Activated CD4-positive, alpha-beta memory T cell treated with anti-CD3 and anti-CD28 coated beads for 36 hours (primary cell): Measurements from ENCODE around the gene PPID. TPM values are rescaled to one million over a fixed set of nuclear protein-coding genes. Genes with fewer than 3 reads are reported as not detected.

Experiments used
- CTCF ChIA-PET: fragments of 350-600 bp; sonication (Branson Sonifier 250); formaldehyde crosslinking; loops from one replicate; lab custom pipeline; 2021; ENCODE audit warnings: antibody characterized with exemption, inconsistent platforms; lab: Charles Lee
- POLR2A ChIA-PET: fragments of 350-600 bp; sonication (Branson Sonifier 250); formaldehyde crosslinking; loops from one replicate; lab custom pipeline; 2021; ENCODE audit warnings: antibody characterized with exemption; lab: Charles Lee
- DNase-seq: peaks from one replicate; pipeline ENCODE4 v3.0.0-alpha.2; 2020
- H3K27ac Mint-ChIP-seq: one replicate; pipeline ENCODE4 v1.8.0; 2021; ENCODE audit warnings: mixed read lengths
- H3K27me3 Mint-ChIP-seq: one replicate; pipeline ENCODE4 v1.8.0; 2021; ENCODE audit warnings: mixed read lengths
- H3K36me3 Mint-ChIP-seq: one replicate; pipeline ENCODE4 v1.8.0; 2021; ENCODE audit warnings: mixed read lengths
- H3K4me1 Mint-ChIP-seq: one replicate; pipeline ENCODE4 v1.8.0; 2021; ENCODE audit warnings: low read depth, mixed read lengths
- H3K4me3 Mint-ChIP-seq: one replicate; pipeline ENCODE4 v1.8.0; 2021; ENCODE audit warnings: mild to moderate bottlenecking, mixed read lengths
- H3K9me3 Mint-ChIP-seq: one replicate; pipeline ENCODE4 v1.8.0; 2021; ENCODE audit warnings: mixed read lengths
- intact Hi-C: fragments of 100-400 bp; cut with micrococcal nuclease; formaldehyde crosslinking; loops from one replicate; pipeline ENCODE4 v1.15.1; 2023
- total RNA-seq, 2 experiments: library from RNA; stranded (reverse); gene quantifications; one replicate each; pipeline ENCODE4 v1.2.3, GENCODE V29; 2021

PPID gene
- total RNA-seq, 2 experiments from 2014 or later, result 66.4 to 67.2 TPM

DNA sequence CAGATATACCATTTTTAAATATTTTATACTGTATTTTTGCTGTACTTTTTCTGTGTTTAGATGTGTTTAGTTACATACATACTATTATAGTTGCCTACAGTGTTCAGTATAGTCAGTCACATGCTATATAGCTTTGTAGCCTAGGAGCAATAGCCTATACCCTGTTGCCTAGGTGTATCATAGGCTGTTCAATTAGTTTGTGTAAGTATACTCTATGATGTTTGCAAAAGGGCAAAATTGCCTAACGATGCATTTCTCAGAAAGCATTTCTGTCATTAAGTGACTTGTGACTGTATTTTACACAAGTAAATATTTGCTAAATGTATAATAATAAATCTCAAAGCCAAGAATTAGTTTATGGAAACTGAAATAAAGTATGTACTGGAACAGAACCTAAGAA is 41.6 kb downstream of the PPID start:
- Mint-ChIP-seq H3K36me3 (peaks cover 4% of the 10 kb centered on the region), H3K9me3 (no peaks in the 10 kb centered on the region), H3K27ac (no peak overlapping the region), H3K4me1 (no peaks in the 10 kb centered on the region), H3K27me3 (no peaks in the 10 kb centered on the region), H3K4me3 (no peak overlapping the region)
- CTCF ChIA-PET, result no interaction called here
- no peak for DNase-seq
- intact Hi-C loops, result no loop called here
- POLR2A ChIA-PET, result no interaction called here

DNA sequence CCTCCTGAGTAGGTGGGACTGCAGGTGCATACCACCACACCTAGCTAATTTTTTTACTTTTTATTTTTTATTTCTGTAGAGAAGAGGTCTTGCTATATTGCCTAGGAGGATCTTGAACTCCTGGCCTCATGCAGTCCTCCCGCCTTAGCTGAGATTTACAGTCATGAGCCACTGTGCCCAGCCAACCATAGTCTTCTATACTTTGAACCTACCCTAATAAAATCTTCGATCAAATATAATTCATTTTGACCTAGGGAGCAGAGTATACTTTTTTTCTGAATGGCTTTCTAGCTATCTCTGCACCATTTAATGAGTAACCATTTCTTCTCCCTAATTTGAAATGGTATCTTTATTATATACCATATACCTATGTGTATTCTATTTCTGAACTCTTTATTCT is 44.4 kb downstream of the PPID start:
- Mint-ChIP-seq H3K36me3 (peaks cover 4% of the 10 kb centered on the region), H3K9me3 (no peaks in the 10 kb centered on the region), H3K27me3 (no peaks in the 10 kb centered on the region), H3K4me1 (peaks cover under 1% of the 10 kb centered on the region), H3K27ac (no peak overlapping the region), H3K4me3 (no peak overlapping the region)
- ChIA-PET CTCF (interaction anchor here (1.2 kb wide), 1 partner anchor 10 kb away, joined by 3 read pairs; no protein-coding TSS in a partner anchor), POLR2A (no interaction called here)
- intact Hi-C loops, result no loop called here
- no peak for DNase-seq

DNA sequence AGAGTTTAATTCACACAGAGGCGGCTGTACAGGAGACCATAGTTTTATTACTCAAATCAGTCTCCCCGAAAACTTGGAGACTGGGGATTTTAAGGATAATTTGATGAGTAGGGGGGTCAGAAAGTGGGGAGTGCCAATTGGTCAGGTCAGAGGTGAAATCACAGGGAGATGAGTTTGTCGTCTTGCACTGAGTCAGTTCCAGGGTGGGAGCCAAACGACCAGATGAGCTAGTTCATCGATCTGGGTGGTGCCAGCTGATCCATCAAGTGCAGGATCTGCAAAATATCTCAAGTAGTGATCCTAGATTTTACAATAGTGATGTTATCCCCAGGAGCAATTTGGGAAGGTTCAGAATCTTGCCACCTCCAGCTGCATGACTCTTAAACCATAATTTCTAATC is 47.1 kb downstream of the PPID start:
- Mint-ChIP-seq H3K9me3 (no peaks in the 10 kb centered on the region), H3K4me1 (peaks cover 8% of the 10 kb centered on the region), H3K27ac (no peak overlapping the region), H3K4me3 (no peak overlapping the region), H3K27me3 (no peaks in the 10 kb centered on the region), H3K36me3 (peaks cover 4% of the 10 kb centered on the region)
- intact Hi-C loops, result no loop called here
- CTCF ChIA-PET, result no interaction called here
- POLR2A ChIA-PET, result interaction anchor here (0.6 kb wide), 1 partner anchor 455 kb away, joined by 3 read pairs; no protein-coding TSS in a partner anchor
- DNase-seq, result no peak

DNA sequence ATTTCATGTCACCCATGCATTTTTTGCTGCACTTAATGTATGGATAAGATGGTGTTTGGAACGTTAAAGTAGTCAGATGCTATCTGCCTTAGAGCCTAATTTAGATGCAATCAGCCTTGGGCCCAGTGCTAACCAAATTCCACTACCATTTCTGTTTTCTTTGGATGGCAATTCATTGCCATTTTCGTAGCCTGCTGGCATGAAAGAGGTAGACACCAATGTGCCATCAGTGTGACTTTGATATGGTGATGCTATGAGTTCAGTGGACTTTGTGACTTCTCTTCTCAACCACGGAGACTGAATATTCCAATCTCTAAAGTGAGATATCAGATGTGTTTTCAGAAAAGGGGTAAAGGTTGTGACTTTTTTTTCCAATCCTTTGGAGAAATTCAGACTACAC is 49.6 kb downstream of the PPID start:
- H3K4me1 Mint-ChIP-seq, result peaks cover 18% of the 10 kb centered on the region
- no peak overlapping the region for H3K27ac Mint-ChIP-seq
- no peaks in the 10 kb centered on the region for H3K9me3 Mint-ChIP-seq
- DNase-seq, result no peak
- peak overlapping the region; percentile 6 for H3K4me3 Mint-ChIP-seq
- POLR2A ChIA-PET, result no interaction called here
- CTCF ChIA-PET, result no interaction called here
- no peaks in the 10 kb centered on the region for H3K27me3 Mint-ChIP-seq
- H3K36me3 Mint-ChIP-seq, result peaks cover 7% of the 10 kb centered on the region
- intact Hi-C loops, result loop anchor here (2.0 to 5.0 kb wide), 2 partner anchors 153 to 179 kb away; no protein-coding TSS in a partner anchor

DNA sequence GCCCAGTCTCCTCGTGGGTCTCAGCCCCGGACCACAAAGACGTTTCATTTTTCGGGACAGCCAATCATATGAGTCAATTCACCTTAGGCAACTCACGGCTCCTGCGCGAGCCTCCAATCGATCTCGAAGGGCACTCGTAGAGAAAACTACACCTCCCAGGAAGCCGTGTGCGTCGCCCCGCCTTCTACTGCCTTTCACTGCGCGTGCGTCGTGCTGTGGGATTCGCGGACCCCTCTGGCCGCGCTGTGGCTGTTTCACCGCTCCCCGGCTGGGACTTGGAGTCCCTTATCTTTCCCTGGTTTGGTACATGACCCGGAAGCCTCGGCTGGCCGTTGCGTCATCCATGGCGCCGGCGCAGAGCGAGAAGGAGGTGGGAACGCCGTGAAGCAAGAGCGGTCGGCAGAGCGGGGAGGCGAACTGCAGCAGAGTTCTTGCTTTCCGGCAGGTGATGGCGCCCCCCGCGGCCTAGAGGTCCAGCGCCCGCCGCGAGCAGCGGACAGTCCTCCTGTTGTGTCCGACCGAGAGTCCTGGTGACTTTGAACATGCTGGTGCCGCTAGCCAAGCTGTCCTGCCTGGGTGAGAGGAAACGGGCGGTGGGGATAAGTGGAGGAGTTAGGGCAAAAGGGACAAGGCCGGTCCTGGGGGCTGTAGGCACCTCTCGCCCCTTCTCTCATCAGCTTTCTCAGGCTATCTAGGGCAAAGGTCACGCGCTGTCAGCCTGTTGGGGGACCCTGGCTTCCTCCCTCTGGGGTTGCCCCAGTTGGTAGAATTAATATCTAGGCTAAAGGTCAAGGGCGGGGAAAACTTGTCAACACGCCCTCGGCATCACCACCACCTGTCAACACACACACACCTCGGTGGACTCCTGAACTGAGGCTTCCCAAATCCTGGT is 51.0 kb downstream of the PPID start, which contains the start of gene ETFDH:
Gene ETFDH (plus strand): TSS at position 382 of the 892 bp plus-strand sequence. CDS start 161 bp downstream, at position 543.
- H3K27ac Mint-ChIP-seq, result peak within 1 kb of the TSS; percentile 93
- peaks cover 20% of the 10 kb centered on the region for H3K4me1 Mint-ChIP-seq
- H3K27me3 Mint-ChIP-seq, result no peaks in the 10 kb centered on the region
- H3K9me3 Mint-ChIP-seq, result no peaks in the 10 kb centered on the region
- DNase-seq, result peak; percentile 99
- ChIA-PET CTCF (interaction anchor here (1.4 kb wide), 1 partner anchor 43 kb away, joined by 5 read pairs; no protein-coding TSS in a partner anchor), POLR2A (interaction anchor here (1.4 to 2.1 kb wide), 2 partner anchors 51 to 97 kb away, joined by 4 to 8 read pairs; partner anchors contain the start of gene PPID)
- H3K4me3 Mint-ChIP-seq, result peak within 1 kb of the TSS; percentile 99
- H3K36me3 Mint-ChIP-seq, result peaks cover 9% of the 10 kb centered on the region
- intact Hi-C loops, result loop anchor here (1.0 to 5.0 kb wide), 8 partner anchors 51 to 534 kb away; partner anchors contain the start of genes PPID and RAPGEF2

DNA sequence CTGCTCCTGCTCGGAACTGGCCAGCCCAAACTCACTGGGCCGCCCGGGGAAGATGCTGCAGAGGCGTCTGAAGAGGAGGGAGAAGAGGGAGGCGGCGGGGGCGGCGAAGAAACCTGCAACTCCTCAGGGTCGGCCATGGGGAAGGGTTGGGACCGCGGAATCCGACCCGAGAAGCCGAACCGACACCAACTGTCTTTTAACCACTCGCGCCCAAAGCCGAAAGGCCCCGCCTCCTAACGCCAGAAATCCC is 51.6 kb downstream of the PPID start, which contains the start of gene C4orf46:
Gene C4orf46 (minus strand): TSS at position 223 of the 250 bp plus-strand sequence. CDS start 86 bp downstream, at position 137.
- ChIA-PET CTCF (interaction anchor here (1.4 kb wide), 1 partner anchor 44 kb away, joined by 5 read pairs; no protein-coding TSS in a partner anchor), POLR2A (interaction anchor here (1.4 to 2.1 kb wide), 2 partner anchors 52 to 98 kb away, joined by 4 to 8 read pairs; partner anchors contain the start of gene PPID)
- peaks cover 9% of the 10 kb centered on the region for H3K36me3 Mint-ChIP-seq
- DNase-seq, result no peak
- peak within 1 kb of the TSS; percentile 93 for H3K27ac Mint-ChIP-seq
- H3K9me3 Mint-ChIP-seq, result no peaks in the 10 kb centered on the region
- peaks cover 20% of the 10 kb centered on the region for H3K4me1 Mint-ChIP-seq
- H3K4me3 Mint-ChIP-seq, result peak within 1 kb of the TSS; percentile 99
- intact Hi-C loops, result loop anchor here (1.0 to 5.0 kb wide), 4 partner anchors 96 to 503 kb away; no protein-coding TSS in a partner anchor
- no peaks in the 10 kb centered on the region for H3K27me3 Mint-ChIP-seq

DNA sequence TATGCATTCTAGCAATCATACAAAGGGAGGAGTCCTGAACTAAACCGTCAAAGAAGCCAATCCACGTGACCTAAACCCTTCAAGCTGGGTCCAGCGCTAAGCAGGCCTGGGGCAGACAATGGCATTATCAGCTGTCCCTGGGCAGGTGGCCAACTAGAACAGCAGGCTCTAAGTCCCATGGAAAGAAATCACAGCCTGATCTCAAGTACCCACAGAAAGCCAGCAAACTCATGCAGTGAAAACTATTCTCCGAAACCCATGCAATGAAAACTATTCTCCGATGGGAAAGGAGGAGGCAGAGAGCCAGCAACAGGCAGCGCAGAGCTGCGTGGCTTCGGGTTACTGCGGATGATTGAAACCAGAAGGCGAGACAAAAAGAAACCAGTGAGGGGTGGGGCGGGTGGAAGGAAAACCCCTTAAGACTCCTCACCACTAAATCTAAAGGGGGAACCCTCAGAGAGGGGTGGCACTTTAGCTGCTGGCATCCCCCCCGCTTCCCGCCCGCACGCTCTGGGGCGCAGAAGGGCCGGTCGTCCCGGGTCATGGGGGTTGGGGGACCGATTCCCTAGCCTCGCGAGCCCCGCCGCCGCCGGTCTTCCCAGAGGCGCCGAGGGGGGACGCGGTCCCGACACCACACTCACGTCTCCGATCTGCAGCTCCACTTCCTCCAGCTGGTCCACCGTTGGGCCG is 52.1 kb downstream of the PPID start:
- intact Hi-C loops, result loop anchor here (1.0 to 5.0 kb wide), 4 partner anchors 96 to 504 kb away; no protein-coding TSS in a partner anchor
- Mint-ChIP-seq H3K4me1 (peaks cover 20% of the 10 kb centered on the region), H3K9me3 (no peaks in the 10 kb centered on the region), H3K27ac (peak overlapping the region; percentile 93), H3K36me3 (peaks cover 9% of the 10 kb centered on the region), H3K4me3 (peak overlapping the region; percentile 99), H3K27me3 (no peaks in the 10 kb centered on the region)
- peak; percentile 82 for DNase-seq
- CTCF ChIA-PET, result interaction anchor here (0.6 to 1.4 kb wide), 2 partner anchors 38 to 44 kb away, joined by 3 to 5 read pairs; no protein-coding TSS in a partner anchor
- POLR2A ChIA-PET, result interaction anchor here (1.4 to 2.1 kb wide), 2 partner anchors 52 to 98 kb away, joined by 4 to 8 read pairs; partner anchors contain the start of gene PPID

DNA sequence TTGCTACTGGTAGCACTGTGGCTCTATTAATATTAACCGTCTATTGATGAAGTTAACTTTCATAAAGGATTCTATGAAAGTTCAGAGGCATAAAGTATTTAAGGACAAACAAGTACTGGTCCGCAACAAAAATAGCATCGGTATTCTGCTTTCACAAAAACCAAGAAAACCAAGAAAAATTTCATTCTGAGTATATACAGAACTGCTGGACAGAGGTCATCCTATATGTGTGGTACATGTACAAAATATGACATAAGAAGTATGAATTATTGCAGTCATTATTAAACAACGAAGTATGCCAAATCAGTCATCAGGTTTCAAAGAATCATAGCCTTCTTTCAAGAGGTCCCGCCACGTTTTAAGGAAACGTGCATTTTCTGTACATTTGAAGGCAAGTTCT is 53.9 kb downstream of the PPID start:
- Mint-ChIP-seq H3K27me3 (no peaks in the 10 kb centered on the region), H3K4me1 (peaks cover 20% of the 10 kb centered on the region), H3K4me3 (no peak overlapping the region), H3K9me3 (no peaks in the 10 kb centered on the region), H3K27ac (no peak overlapping the region), H3K36me3 (peaks cover 13% of the 10 kb centered on the region)
- CTCF ChIA-PET, result interaction anchor here (1.3 kb wide), 1 partner anchor 9 kb away, joined by 3 read pairs; no protein-coding TSS in a partner anchor
- POLR2A ChIA-PET, result no interaction called here
- intact Hi-C loops, result loop anchor here (5.0 kb wide), 1 partner anchor 778 kb away; no protein-coding TSS in a partner anchor
- no peak for DNase-seq

DNA sequence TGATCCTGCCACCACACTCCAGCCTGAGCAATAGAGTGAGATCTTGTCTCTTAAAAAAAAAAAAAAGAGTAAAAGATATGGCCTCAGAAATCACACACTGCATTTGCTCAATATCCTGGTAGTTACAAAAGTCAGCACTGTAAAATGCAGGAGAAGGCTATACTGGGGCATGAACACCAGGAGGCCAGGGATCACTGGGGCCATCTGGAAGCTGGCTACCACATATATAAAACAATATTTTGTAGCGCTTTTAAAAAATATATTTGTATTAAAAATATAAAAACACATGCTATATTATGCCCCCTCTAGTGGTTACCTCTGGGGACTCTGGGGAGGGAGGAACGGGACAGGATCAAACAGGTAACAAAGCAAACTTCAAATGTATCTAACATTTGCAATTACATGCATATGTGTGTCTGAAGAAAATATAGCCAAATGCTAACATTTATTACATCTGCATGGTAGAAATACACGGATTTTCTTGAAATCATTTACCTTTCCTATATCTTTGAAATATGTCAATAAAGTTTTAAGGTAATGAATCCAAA is 55.5 kb downstream of the PPID start:
- peaks cover 14% of the 10 kb centered on the region for H3K4me1 Mint-ChIP-seq
- peak; percentile 44 for DNase-seq
- H3K27ac Mint-ChIP-seq, result no peak overlapping the region
- POLR2A ChIA-PET, result no interaction called here
- no peak overlapping the region for H3K4me3 Mint-ChIP-seq
- H3K36me3 Mint-ChIP-seq, result peaks cover 13% of the 10 kb centered on the region
- no peaks in the 10 kb centered on the region for H3K9me3 Mint-ChIP-seq
- H3K27me3 Mint-ChIP-seq, result no peaks in the 10 kb centered on the region
- intact Hi-C loops, result loop anchor here (5.0 kb wide), 1 partner anchor 780 kb away; no protein-coding TSS in a partner anchor
- CTCF ChIA-PET, result interaction anchor here (0.6 to 0.8 kb wide), 4 partner anchors 10 to 400 kb away, joined by 3 to 4 read pairs (median 4); no protein-coding TSS in a partner anchor

DNA sequence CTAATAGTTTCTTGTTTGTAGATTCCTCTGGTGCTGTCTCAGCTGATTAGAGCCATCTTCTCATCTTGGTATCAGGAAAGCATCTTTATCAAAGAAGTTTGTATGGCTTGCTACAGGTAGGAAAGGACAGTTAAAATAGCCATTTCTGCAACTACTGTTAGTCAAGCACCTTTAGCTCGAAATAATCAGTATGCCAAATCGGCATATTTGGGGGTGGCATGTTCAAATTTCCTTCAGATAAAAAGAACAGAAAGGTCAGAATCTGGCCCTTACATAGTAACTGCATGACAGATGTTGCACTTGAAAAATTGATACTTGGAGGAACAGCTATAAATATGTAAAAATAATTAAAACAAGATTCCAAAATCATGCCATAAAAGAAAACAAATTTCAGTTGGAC is 56.3 kb downstream of the PPID start:
- H3K4me3 Mint-ChIP-seq, result no peak overlapping the region
- no peaks in the 10 kb centered on the region for H3K27me3 Mint-ChIP-seq
- intact Hi-C loops, result loop anchor here (5.0 kb wide), 1 partner anchor 780 kb away; no protein-coding TSS in a partner anchor
- no peak overlapping the region for H3K27ac Mint-ChIP-seq
- DNase-seq, result no peak
- H3K4me1 Mint-ChIP-seq, result peaks cover 12% of the 10 kb centered on the region
- ChIA-PET POLR2A (no interaction called here), CTCF (interaction anchor here (0.6 to 0.8 kb wide), 2 partner anchors 9 to 400 kb away, joined by 3 to 4 read pairs; no protein-coding TSS in a partner anchor)
- peaks cover 13% of the 10 kb centered on the region for H3K36me3 Mint-ChIP-seq
- no peaks in the 10 kb centered on the region for H3K9me3 Mint-ChIP-seq

DNA sequence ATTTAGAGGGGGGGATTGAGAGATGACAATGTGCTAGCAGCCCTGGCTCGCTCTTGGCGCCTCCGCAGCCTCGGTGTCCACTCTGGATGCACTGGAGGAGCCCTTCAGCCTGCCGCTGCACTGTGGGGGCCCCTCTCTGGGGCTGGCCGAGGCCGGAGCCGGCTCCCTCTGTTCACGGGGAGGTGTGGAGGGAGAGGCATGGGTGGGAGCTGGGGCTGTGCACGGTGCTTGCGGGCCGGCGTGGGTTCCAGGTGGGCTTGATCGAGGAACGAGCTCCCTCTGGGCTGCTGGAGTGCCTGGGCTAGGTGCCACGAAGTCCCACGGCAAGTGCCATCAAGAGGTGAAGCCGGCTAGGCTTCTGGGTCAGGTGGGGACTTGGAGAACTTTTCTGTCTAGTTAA is 58.4 kb downstream of the PPID start:
- CTCF ChIA-PET, result no interaction called here
- H3K36me3 Mint-ChIP-seq, result peaks cover 10% of the 10 kb centered on the region
- no peak for DNase-seq
- H3K4me1 Mint-ChIP-seq, result peaks cover 4% of the 10 kb centered on the region
- H3K27ac Mint-ChIP-seq, result no peak overlapping the region
- no peaks in the 10 kb centered on the region for H3K27me3 Mint-ChIP-seq
- no peaks in the 10 kb centered on the region for H3K9me3 Mint-ChIP-seq
- no peak overlapping the region for H3K4me3 Mint-ChIP-seq
- intact Hi-C loops, result loop anchor here (5.0 kb wide), 1 partner anchor 782 kb away; no protein-coding TSS in a partner anchor
- POLR2A ChIA-PET, result interaction anchor here (0.6 kb wide), 1 partner anchor 96 kb away, joined by 5 read pairs; no protein-coding TSS in a partner anchor
